Mammary epithelial cell (primary cell): Measurements from ENCODE around the gene ACAP2.

Experiments used
- EZH2 ChIP-seq: IDR thresholded peaks from 2 replicates; pipeline ENCODE4 v1.6.1; 2012; ENCODE audit warnings: low read length, inconsistent platforms, borderline replicate concordance
- TF ChIP-seq, protein P1 (sequence below), 2 donors: IDR thresholded peaks in 1 of 2; conservative IDR thresholded peaks in 1 of 2; 2 replicates each; pipeline ENCODE4 v1.5.1; 2011 to 2012; ENCODE audit warnings: inconsistent platforms in 2 of 2, low read length in 2 of 2, mild to moderate bottlenecking in 2 of 2, control low read depth in 1 of 2, low read depth in 1 of 2; ENCODE audit not compliant: insufficient read depth in 1 of 2; ENCODE audit errors: extremely low read depth in 1 of 2

DNA sequence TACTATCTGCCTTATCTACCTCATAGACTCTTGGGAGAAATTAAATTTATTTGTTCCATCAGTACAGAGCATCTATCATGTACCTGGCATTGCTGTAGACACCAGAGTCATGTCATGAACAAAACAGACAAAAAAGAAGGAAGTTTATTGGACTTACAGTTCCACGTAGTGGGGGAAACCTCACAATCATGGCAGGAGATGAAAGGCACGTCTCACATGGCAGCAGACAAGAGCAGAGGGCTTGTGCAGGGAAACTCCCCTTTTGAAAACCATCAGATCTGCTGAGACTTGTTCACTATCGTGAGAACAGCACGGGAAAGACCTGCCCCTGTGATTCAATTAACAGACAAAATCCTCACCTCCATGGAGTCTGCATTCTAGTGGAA is 25.6 kb upstream of the ACAP2 start:
- TF ChIP-seq, protein P1, sequence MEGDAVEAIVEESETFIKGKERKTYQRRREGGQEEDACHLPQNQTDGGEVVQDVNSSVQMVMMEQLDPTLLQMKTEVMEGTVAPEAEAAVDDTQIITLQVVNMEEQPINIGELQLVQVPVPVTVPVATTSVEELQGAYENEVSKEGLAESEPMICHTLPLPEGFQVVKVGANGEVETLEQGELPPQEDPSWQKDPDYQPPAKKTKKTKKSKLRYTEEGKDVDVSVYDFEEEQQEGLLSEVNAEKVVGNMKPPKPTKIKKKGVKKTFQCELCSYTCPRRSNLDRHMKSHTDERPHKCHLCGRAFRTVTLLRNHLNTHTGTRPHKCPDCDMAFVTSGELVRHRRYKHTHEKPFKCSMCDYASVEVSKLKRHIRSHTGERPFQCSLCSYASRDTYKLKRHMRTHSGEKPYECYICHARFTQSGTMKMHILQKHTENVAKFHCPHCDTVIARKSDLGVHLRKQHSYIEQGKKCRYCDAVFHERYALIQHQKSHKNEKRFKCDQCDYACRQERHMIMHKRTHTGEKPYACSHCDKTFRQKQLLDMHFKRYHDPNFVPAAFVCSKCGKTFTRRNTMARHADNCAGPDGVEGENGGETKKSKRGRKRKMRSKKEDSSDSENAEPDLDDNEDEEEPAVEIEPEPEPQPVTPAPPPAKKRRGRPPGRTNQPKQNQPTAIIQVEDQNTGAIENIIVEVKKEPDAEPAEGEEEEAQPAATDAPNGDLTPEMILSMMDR (conservative IDR thresholded peaks at IDR 0.05 in 1 of 2, IDR thresholded peaks at IDR 0.05 in 1 of 2; ENCODE audit: extremely low read depth in 1 of 2, insufficient read depth in 1 of 2, low read depth in 1 of 2, low read length in 2 of 2) = no peak
- no peak for TF ChIP-seq EZH2
